HG02759 (cell line): ENCODE data around the gene MLKL.
"Not testable (repeated sequence)": the region's sequence is repeated elsewhere in the genome, so short reads cannot be mapped to it uniquely, and the experiment has no call there.

ENCODE experiments used
- ATAC-seq: cut with Tn5 transposase; IDR thresholded peaks from one replicate; pipeline ENCODE4 v1.9.1; 2021; ENCODE audit warnings: mild to moderate bottlenecking, moderate library complexity; ENCODE audit not compliant: unreplicated experiment

MLKL gene

DNA sequence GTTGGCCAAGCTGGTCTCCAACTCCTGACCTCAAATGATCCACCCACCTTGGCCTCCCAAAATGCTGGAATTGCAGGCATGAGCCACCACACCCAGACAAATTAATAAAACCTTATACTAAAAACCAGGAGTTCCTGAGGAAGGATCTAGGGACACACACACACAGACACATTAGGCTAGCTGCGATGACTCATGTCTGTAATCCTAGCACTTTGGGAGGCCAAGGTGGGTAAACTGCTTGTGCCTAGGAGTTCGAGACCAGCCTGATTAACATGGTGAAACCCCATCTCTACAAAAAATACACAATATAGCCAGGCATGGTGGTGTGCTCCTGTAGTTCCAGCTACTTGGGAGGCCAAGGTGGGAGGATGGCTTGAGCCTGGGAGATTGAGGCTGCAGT, 47.8 kb downstream of the MLKL start:
- not testable (repeated sequence) for ATAC-seq

DNA sequence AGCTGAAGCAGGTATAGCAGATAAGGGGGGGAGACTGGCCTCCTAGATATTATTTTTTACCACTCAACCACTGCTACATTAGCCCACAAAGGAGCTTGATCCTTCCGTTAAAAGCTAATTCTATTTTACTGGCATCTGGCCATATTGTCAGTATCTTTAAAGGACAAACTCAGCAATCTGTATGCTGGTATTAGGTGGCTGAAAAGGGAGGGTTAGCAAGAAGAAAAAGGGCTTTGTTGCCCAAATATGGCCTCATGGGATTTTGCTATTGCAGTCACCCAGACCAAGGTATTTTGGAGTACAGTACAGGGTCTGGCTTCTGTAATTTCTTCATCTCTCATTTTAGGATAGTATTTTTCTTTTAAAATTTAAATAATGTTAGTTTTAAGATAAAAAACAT, 48.4 kb downstream of the MLKL start:
- no peak for ATAC-seq

GRCh38 chr16:74651841-74652240, 48.8 kb downstream of the MLKL start:
- no peak for ATAC-seq

GRCh38 chr16:74650966-74651567, 49.6 kb downstream of the MLKL start:
- ATAC-seq = no peak

GRCh38 chr16:74649839-74650504, 50.7 kb downstream of the MLKL start:
- ATAC-seq = no peak

DNA sequence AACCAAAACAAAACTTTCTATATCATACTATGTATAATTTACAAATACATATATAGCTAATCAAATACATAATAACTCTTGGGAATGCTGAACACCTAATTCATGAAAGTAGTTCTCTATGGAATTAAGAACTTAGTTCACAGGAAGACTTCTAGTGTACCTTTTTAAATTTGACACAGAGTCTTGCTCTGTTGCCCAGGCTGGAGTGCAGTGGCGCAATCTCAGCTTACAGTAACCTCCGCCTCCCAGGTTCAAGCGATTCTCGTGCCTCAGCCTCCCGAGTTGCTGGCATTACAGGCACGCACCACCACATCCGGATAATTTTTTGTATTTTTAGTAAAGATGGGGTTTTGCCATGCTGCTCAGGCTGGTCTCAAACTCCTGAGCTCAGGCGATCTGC, 58.7 kb downstream of the MLKL start:
- ATAC-seq = no peak

DNA sequence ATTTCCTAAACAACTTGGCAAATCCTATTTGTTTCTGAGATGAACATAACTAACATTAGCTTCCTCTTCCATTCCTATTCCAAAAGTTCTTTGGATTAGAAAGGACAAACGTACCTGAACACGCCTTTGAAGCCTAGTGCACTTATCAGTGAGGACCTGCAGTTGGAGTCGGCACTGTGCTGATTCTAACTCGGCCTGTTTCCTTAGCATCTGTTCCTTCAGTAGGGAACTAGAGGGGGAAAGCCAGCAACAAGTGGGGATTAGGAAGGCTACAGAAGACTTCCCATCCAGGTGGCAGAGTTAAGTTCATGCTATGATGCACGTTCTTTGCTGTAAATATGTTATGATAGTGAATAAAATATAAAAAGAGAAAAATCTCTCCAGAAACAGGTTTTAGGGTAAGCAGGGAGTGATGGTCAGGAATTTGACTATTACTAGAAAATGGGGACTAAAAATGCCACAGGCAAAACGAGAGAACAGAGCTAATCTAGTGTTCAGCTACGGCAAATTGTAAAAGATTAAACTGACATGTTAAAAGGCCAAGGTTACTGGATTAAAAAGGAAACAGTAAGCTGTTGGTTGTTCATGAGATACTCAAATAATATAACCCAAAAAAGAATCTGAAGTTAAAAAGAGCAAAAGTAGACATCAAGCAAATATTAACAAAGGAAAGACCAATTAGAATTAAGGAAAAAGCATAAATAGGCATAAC, 62.8 kb downstream of the MLKL start:
- no peak for ATAC-seq

- ATAC-seq = no peak
Observed at GRCh38 chr16:74635303-74635702, 65.4 kb downstream of the MLKL start.

- no peak for ATAC-seq
Observed at GRCh38 chr16:74633686-74634085, 67.0 kb downstream of the MLKL start.

- ATAC-seq = no peak
Observed at GRCh38 chr16:74627506-74628220, 73.0 kb downstream of the MLKL start.

DNA sequence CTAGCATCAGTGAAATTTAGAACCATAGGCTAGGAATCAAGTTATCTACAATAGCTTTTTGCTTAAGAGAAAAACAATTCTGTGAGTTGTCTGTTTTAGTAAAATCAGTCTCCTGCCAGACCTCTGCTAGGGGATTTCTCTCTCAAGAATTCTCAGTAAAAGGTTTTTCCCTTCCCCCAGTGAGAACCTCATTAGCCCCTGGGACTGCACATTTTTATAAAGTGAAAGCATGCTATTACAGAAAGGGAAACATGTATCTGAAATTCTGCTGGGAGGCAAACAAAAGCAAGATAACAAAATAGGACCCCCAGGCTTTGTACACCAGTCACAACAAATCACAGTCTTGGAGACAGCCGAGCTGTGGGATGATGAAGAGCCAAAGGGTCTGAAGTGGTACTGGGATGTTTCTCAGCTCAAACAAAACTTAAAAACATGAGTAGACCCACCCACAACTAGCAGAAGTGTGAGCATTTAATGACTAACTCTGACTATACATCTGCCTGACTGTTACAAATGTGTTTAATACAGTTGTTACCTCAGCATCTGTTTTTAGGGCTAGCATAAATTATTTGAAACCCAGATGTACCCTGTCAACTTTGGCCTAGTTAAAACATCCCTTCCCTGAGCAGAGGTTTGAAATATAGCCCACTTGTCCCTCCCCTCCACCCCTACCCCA, 73.8 kb downstream of the MLKL start:
- ATAC-seq = peak; percentile 66

GRCh38 chr16:74625500-74626350, 74.9 kb downstream of the MLKL start:
- no peak for ATAC-seq

GRCh38 chr16:74623839-74624235, 76.8 kb downstream of the MLKL start:
- ATAC-seq = no peak

GRCh38 chr16:74623214-74623838, 77.3 kb downstream of the MLKL start:
- ATAC-seq = no peak

- no peak for ATAC-seq
Observed at GRCh38 chr16:74622005-74622404, 78.7 kb downstream of the MLKL start.
